ENCODE data around the gene ZBTB42.

GRCh38 chr14:104788161-104788818 is 12.6 kb upstream of the ZBTB42 start:
- TF ChIP-seq CTCF (IDR thresholded peaks at IDR 0.05) (no peak), POLR2A (IDR thresholded peaks at IDR 0.05) (no peak), EP300 (IDR thresholded peaks at IDR 0.05) (no peak)

All from tibial nerve (tissue), 4 donors.